ENCODE measurements around the gene SCYGR3. TPM values are rescaled to one million over a fixed set of nuclear protein-coding genes. Genes with fewer than 3 reads are reported as not detected.

SCYGR3 gene
- total RNA-seq, 2 experiments from 2014 or later = not detected

DNA sequence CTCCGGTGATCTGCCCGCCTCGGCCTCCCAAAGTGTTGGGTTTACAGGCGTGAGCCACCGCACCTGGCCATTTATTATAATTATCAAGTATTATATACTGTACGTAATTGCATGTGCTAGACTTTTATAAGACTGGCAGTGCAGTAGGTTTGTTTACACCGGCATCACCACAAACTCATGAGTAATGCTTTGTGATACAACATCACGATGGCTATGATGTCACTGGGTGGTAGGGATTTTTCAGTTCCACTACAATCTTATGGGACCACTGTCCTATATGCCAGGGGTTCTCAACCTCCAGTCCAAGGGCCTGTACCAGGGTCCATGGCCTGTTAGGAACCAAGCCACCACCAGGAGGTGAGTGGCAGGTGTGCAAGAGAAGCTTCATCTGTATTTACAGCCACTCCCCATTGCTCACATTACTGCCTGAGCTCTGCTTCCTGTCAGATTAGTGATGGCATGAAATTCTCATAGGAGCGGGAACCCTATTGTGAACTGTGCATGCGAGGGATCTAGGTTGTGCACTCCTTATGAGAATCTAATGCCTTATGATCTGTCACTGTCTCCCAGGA is 12.0 kb upstream of the SCYGR3 start:
- H3K36me3 Mint-ChIP-seq = no peaks in the 10 kb centered on the region
- CTCF ChIA-PET = no interaction called here
- no peaks in the 10 kb centered on the region for H3K9me3 Mint-ChIP-seq (ENCODE audit: low read depth)
- ATAC-seq (no peak), DNase-seq (no peak)
- H3K27me3 Mint-ChIP-seq = peaks cover 57% of the 10 kb centered on the region
- peaks cover 3% of the 10 kb centered on the region for H3K4me1 Mint-ChIP-seq
- H3K27ac Mint-ChIP-seq = no peak overlapping the region
- H3K4me3 Mint-ChIP-seq = no peak overlapping the region

GRCh38 chr2:227625420-227625819 is 10.8 kb upstream of the SCYGR3 start:
- Mint-ChIP-seq H3K4me3 (no peak overlapping the region), H3K36me3 (no peaks in the 10 kb centered on the region), H3K27me3 (peaks cover 47% of the 10 kb centered on the region), H3K27ac (no peak overlapping the region), H3K9me3 (ENCODE audit: low read depth) (no peaks in the 10 kb centered on the region), H3K4me1 (peaks cover 3% of the 10 kb centered on the region)
- DNase-seq = no peak
- CTCF ChIA-PET = no interaction called here
- no peak for ATAC-seq

- DNase-seq (no peak), ATAC-seq (no peak)
- Mint-ChIP-seq H3K27ac (no peak overlapping the region), H3K9me3 (ENCODE audit: low read depth) (no peaks in the 10 kb centered on the region), H3K4me3 (no peak overlapping the region), H3K4me1 (peaks cover 3% of the 10 kb centered on the region), H3K27me3 (peaks cover 33% of the 10 kb centered on the region), H3K36me3 (no peaks in the 10 kb centered on the region)
- CTCF ChIA-PET = no interaction called here
These were observed 8.6 kb upstream of the SCYGR3 start for GRCh38 chr2:227623226-227623625.

- no peaks in the 10 kb centered on the region for H3K36me3 Mint-ChIP-seq
- H3K27me3 Mint-ChIP-seq = peaks cover 46% of the 10 kb centered on the region
- H3K9me3 Mint-ChIP-seq (ENCODE audit: low read depth) = no peaks in the 10 kb centered on the region
- no peak within 1 kb of the TSS for H3K4me3 Mint-ChIP-seq
- CTCF ChIA-PET = interaction anchor here (0.5 kb wide), 1 partner anchor 18 kb away, joined by 4 read pairs; no protein-coding TSS in a partner anchor
- H3K27ac Mint-ChIP-seq = no peak within 1 kb of the TSS
- H3K4me1 Mint-ChIP-seq = no peaks in the 10 kb centered on the region
- ATAC-seq = no peak
- no peak for DNase-seq
These were observed 2.9 kb upstream of the SCYGR3 start, which contains the start of gene SCYGR4 for GRCh38 chr2:227617316-227618230. SCYGR4 (plus strand) TSS chr2:227617498; CDS start chr2:227617498, 0 bp downstream.

DNA sequence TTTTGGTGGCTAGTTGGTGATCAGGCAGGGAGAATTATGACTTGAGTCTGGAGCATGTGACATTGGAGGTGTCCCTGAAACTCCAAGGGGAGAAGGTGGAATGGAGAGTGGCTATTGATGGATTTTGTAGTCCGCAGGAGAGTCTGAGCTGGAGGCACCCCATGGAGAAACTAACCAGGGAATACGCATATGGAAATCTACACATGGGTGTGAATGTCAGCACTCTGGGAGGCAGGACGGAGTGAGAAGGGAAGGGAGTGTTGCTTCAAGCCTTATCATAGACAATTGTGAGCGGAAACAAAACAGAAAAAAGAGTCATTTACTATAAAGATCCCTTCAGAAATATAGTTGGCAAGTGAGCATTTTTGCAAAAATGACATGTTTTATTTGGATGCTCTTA is 2.0 kb upstream of the SCYGR3 start:
- Mint-ChIP-seq H3K36me3 (no peaks in the 10 kb centered on the region), H3K27ac (no peak overlapping the region), H3K4me1 (no peaks in the 10 kb centered on the region), H3K9me3 (ENCODE audit: low read depth) (no peaks in the 10 kb centered on the region), H3K27me3 (peaks cover 51% of the 10 kb centered on the region), H3K4me3 (no peak overlapping the region)
- DNase-seq (no peak), ATAC-seq (no peak)
- CTCF ChIA-PET = no interaction called here

DNA sequence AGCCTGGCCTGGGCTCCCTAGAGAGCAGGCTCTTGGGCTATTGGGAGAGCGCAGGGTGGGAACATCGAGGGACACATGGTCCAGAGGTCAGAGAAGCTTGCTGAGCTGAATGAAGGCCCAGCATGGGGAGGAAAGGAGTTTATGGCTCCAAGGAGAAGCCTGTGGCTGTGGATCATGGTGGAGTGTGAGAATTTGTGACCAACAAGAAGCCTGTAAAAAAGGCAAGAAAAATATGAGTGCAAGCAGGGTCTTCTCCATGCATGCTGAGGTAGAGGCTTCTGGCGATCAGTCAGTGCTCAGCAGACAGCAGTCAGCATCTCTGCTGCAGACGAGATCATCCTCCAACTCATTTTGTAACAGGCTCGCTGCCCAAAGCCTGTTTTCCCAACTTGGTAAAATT is 1.3 kb upstream of the SCYGR3 start:
- no peak for DNase-seq
- H3K36me3 Mint-ChIP-seq = no peaks in the 10 kb centered on the region
- CTCF ChIA-PET = no interaction called here
- H3K9me3 Mint-ChIP-seq (ENCODE audit: low read depth) = no peaks in the 10 kb centered on the region
- H3K27me3 Mint-ChIP-seq = peaks cover 51% of the 10 kb centered on the region
- H3K4me1 Mint-ChIP-seq = no peaks in the 10 kb centered on the region
- no peak overlapping the region for H3K27ac Mint-ChIP-seq
- no peak overlapping the region for H3K4me3 Mint-ChIP-seq
- no peak for ATAC-seq

GRCh38 chr2:227615181-227615580 is 541 bp upstream of the SCYGR3 start:
- no peak for ATAC-seq
- CTCF ChIA-PET = no interaction called here

GRCh38 chr2:227614246-227614645 is 394 bp downstream of the SCYGR3 start:
- no peaks in the 10 kb centered on the region for H3K9me3 Mint-ChIP-seq (ENCODE audit: low read depth)
- peaks cover 60% of the 10 kb centered on the region for H3K27me3 Mint-ChIP-seq
- H3K4me1 Mint-ChIP-seq = peaks cover 3% of the 10 kb centered on the region
- H3K36me3 Mint-ChIP-seq = no peaks in the 10 kb centered on the region
- CTCF ChIA-PET = no interaction called here
- H3K27ac Mint-ChIP-seq = no peak overlapping the region
- no peak overlapping the region for H3K4me3 Mint-ChIP-seq
- no peak for ATAC-seq
- no peak for DNase-seq

More at GRCh38 chr2:227615181-227615580, 541 bp upstream of the SCYGR3 start:
- Mint-ChIP-seq H3K4me3 (no peak overlapping the region), H3K27ac (no peak overlapping the region), H3K36me3 (no peaks in the 10 kb centered on the region), H3K27me3 (peaks cover 54% of the 10 kb centered on the region), H3K4me1 (peaks cover 2% of the 10 kb centered on the region), H3K9me3 (ENCODE audit: low read depth) (no peaks in the 10 kb centered on the region)
- no peak for DNase-seq

DNA sequence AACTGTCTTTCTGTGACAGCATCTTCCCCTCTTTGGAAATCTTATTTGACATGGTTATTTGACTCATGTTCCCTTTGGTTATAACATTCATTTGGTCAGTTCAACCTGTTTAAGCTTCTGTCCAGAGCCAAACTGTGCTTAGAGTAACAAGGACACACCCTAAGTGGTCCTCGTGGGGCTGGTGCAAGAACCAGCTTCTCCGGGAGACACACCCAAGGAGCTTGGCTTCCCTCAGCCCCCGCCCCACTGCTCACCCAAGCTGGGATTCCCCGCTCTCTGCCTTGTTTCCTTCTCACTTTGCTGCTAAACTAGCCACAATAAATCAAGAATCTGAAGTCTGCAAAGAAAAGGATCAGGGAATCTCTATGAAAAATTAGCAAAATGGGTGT is 1.4 kb downstream of the SCYGR3 start:
- no peaks in the 10 kb centered on the region for H3K9me3 Mint-ChIP-seq (ENCODE audit: low read depth)
- CTCF ChIA-PET = no interaction called here
- H3K4me3 Mint-ChIP-seq = no peak overlapping the region
- H3K27me3 Mint-ChIP-seq = peaks cover 64% of the 10 kb centered on the region
- peaks cover 11% of the 10 kb centered on the region for H3K4me1 Mint-ChIP-seq
- no peak overlapping the region for H3K27ac Mint-ChIP-seq
- DNase-seq = no peak
- no peak for ATAC-seq
- no peaks in the 10 kb centered on the region for H3K36me3 Mint-ChIP-seq

- Mint-ChIP-seq H3K27ac (no peak overlapping the region), H3K36me3 (no peaks in the 10 kb centered on the region), H3K4me3 (no peak overlapping the region), H3K9me3 (ENCODE audit: low read depth) (no peaks in the 10 kb centered on the region), H3K27me3 (peaks cover 62% of the 10 kb centered on the region), H3K4me1 (peaks cover 11% of the 10 kb centered on the region)
- ATAC-seq (no peak), DNase-seq (no peak)
- CTCF ChIA-PET = no interaction called here
These were observed 1.9 kb downstream of the SCYGR3 start for GRCh38 chr2:227612546-227613271.

DNA sequence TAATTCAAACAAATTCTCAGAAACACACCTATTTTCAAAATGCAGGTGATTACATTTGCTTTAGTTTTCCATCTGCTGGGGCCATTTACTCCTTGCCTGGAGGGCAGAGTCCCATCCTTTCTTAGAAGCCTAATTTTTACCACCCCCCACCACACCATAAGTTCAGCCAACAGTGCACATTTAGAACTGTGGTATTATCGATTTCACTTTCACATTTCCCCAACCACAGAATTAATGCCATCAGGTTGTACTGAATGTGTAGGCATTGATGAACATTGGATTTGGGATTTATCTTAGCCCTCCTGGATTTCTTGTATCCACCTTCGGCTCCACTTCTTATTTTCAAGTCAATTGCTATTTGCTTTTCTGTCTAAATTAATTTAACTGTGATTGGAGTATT is 4.5 kb downstream of the SCYGR3 start:
- H3K27me3 Mint-ChIP-seq = peaks cover 68% of the 10 kb centered on the region
- CTCF ChIA-PET = no interaction called here
- DNase-seq (no peak), ATAC-seq (no peak)
- H3K4me3 Mint-ChIP-seq = no peak overlapping the region
- H3K27ac Mint-ChIP-seq = no peak overlapping the region
- no peaks in the 10 kb centered on the region for H3K9me3 Mint-ChIP-seq (ENCODE audit: low read depth)
- H3K4me1 Mint-ChIP-seq = peaks cover 11% of the 10 kb centered on the region
- no peaks in the 10 kb centered on the region for H3K36me3 Mint-ChIP-seq

DNA sequence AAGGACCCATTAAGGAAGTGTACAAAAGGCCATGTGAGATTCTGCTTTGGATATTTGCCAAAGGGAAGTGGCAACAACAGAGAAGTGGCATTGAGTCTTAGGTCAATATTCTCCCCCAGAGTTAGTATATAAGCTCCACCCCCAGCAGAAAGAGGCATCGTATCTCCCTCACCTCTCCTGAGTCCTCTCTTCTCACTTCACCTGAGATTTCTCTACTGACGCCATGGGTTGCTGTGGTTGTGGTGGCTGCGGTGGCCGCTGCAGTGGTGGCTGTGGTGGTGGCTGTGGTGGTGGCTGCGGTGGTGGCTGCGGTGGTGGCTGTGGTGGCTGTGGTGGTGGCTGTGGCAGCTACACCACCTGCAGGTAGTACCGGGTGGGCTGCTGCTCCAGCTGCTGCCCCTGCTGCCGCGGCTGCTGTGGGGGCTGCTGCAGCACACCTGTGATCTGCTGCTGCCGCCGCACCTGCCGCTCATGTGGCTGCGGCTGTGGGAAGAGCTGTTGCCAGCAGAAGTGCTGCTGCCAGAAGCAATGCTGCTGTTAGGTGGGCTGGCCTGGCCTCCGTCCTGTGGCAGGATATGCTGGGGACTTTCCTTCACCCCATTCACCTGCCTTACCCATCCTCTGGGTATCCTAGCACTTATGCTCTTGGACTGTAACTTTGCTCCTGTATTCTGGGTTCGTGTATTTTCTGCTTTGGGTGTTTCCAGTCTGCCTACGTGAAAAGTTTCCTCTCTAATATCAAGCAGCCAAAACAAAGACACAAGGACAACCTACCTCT is 5.9 kb downstream of the SCYGR3 start:
- CTCF ChIA-PET = interaction anchor here (1.0 kb wide), 1 partner anchor 370 kb away, joined by 3 read pairs; no protein-coding TSS in a partner anchor
- no peak for DNase-seq
- Mint-ChIP-seq H3K4me3 (no peak overlapping the region), H3K36me3 (no peaks in the 10 kb centered on the region), H3K4me1 (peaks cover 11% of the 10 kb centered on the region), H3K27ac (no peak overlapping the region), H3K27me3 (peaks cover 61% of the 10 kb centered on the region), H3K9me3 (ENCODE audit: low read depth) (no peaks in the 10 kb centered on the region)
- ATAC-seq = no peak

- peaks cover 53% of the 10 kb centered on the region for H3K27me3 Mint-ChIP-seq
- DNase-seq (no peak), ATAC-seq (no peak)
- no peak overlapping the region for H3K4me3 Mint-ChIP-seq
- CTCF ChIA-PET = interaction anchor here (1.0 kb wide), 1 partner anchor 369 kb away, joined by 3 read pairs; no protein-coding TSS in a partner anchor
- H3K36me3 Mint-ChIP-seq = no peaks in the 10 kb centered on the region
- peaks cover 11% of the 10 kb centered on the region for H3K4me1 Mint-ChIP-seq
- H3K9me3 Mint-ChIP-seq (ENCODE audit: low read depth) = no peaks in the 10 kb centered on the region
- no peak overlapping the region for H3K27ac Mint-ChIP-seq
These were observed 6.7 kb downstream of the SCYGR3 start for GRCh38 chr2:227607941-227608340.
